Upper lobe of left lung (tissue), 4 donors: ENCODE data around the gene GEMIN8.

Experiments used
- EP300 ChIP-seq, 4 donors: sonication (generic); formaldehyde crosslinking; IDR thresholded peaks; one replicate each; pipeline ENCODE4 v1.5.1; 2017; ENCODE audit warnings: antibody characterized with exemption in 4 of 4, control low read depth in 2 of 4
- POLR2A ChIP-seq, 4 donors: fragments of 450-650 bp; IDR thresholded peaks; one replicate each; pipeline ENCODE4 v1.5.1; 2016 to 2017; ENCODE audit warnings: antibody characterized with exemption in 4 of 4, mild to moderate bottlenecking in 2 of 4
- POLR2AphosphoS5 ChIP-seq, 2 donors: sonication (generic); formaldehyde crosslinking; IDR thresholded peaks; one replicate each; pipeline ENCODE4 v1.5.1; 2017; ENCODE audit warnings: antibody characterized with exemption in 2 of 2
- TF ChIP-seq, protein P1 (sequence below), 6 experiments: fragments of 450-650 bp in 4 of 6; fragments of 200-600 bp in 2 of 6; sonication (generic) in 2 of 6; IDR thresholded peaks; one replicate each; pipeline ENCODE4 v1.5.1; 2016 to 2019; ENCODE audit warnings: antibody characterized with exemption in 6 of 6

DNA sequence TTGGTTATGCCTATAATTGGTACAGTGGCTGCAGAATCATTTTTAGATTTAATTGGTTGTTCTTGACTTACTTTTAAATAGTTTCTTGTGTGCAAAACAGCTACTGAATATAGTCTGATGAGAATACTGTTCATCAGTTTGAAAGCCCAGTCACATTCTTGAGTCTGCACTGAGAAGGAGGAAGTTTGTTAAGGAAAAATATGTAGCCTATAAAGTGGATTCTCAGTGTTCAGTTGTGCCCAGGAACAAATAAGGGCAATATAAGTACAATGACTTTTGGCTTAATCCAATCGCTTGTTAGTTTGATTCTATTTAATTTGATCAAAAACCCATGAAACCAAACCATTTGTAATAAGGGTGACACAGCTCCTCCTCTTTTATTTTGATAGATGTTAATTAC is 32.8 kb upstream of the GEMIN8 start:
- no peak for TF ChIP-seq POLR2A (IDR thresholded peaks at IDR 0.05)
- TF ChIP-seq, protein P1, sequence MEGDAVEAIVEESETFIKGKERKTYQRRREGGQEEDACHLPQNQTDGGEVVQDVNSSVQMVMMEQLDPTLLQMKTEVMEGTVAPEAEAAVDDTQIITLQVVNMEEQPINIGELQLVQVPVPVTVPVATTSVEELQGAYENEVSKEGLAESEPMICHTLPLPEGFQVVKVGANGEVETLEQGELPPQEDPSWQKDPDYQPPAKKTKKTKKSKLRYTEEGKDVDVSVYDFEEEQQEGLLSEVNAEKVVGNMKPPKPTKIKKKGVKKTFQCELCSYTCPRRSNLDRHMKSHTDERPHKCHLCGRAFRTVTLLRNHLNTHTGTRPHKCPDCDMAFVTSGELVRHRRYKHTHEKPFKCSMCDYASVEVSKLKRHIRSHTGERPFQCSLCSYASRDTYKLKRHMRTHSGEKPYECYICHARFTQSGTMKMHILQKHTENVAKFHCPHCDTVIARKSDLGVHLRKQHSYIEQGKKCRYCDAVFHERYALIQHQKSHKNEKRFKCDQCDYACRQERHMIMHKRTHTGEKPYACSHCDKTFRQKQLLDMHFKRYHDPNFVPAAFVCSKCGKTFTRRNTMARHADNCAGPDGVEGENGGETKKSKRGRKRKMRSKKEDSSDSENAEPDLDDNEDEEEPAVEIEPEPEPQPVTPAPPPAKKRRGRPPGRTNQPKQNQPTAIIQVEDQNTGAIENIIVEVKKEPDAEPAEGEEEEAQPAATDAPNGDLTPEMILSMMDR (IDR thresholded peaks at IDR 0.05), result no peak
- no peak for TF ChIP-seq POLR2AphosphoS5 (IDR thresholded peaks at IDR 0.05)
- TF ChIP-seq EP300 (IDR thresholded peaks at IDR 0.05), result no peak
